H9 (cell line): ENCODE data around the gene ITM2C. TPM values are rescaled to one million over a fixed set of nuclear protein-coding genes. Genes with fewer than 3 reads are reported as not detected.
A peak's percentile ranks its signal among the peaks of the same experiment; 100 is the strongest.

Experiments used
- DNase-seq: peaks from one replicate; pipeline ENCODE4 v3.0.0-alpha.2; 2017
- H2AFZ ChIP-seq: one replicate; pipeline ENCODE4 v1.6.1; 2013; ENCODE audit warnings: mild to moderate bottlenecking, low read length, control low read depth, moderate library complexity
- H2AK5ac ChIP-seq: 2 replicates; pipeline ENCODE4 v1.6.1; 2013; ENCODE audit warnings: low read length, control low read depth, mixed read lengths; ENCODE audit not compliant: insufficient read length
- H2BK120ac ChIP-seq: one replicate; pipeline ENCODE4 v1.6.1; 2013; ENCODE audit warnings: low read depth, mild to moderate bottlenecking, low read length, control low read depth, inconsistent platforms; ENCODE audit not compliant: poor library complexity, severe bottlenecking
- H2BK12ac ChIP-seq: 2 replicates; pipeline ENCODE4 v1.6.1; 2013; ENCODE audit warnings: low read length, control low read depth, mixed read lengths, low read depth; ENCODE audit not compliant: insufficient read length
- H2BK15ac ChIP-seq: 2 replicates; pipeline ENCODE4 v1.6.1; 2013; ENCODE audit warnings: low read depth, low read length, control low read depth
- H2BK20ac ChIP-seq: one replicate; pipeline ENCODE4 v1.6.1; 2013; ENCODE audit warnings: low read depth, mild to moderate bottlenecking, low read length, control low read depth, inconsistent platforms; ENCODE audit not compliant: poor library complexity, severe bottlenecking
- H2BK5ac ChIP-seq: 2 replicates; pipeline ENCODE4 v1.6.1; 2013; ENCODE audit warnings: low read length, control low read depth, mixed read lengths; ENCODE audit not compliant: insufficient read length
- H3K14ac ChIP-seq: 2 replicates; pipeline ENCODE4 v1.6.1; 2013; ENCODE audit warnings: low read length, control low read depth; ENCODE audit not compliant: insufficient read depth
- H3K18ac ChIP-seq: 2 replicates; pipeline ENCODE4 v1.6.1; 2013; ENCODE audit warnings: low read depth, mild to moderate bottlenecking, mixed read lengths, low read length, control low read depth; ENCODE audit not compliant: insufficient read length
- H3K23ac ChIP-seq: 2 replicates; pipeline ENCODE4 v1.6.1; 2013; ENCODE audit warnings: low read length, control low read depth, mixed read lengths, low read depth; ENCODE audit not compliant: insufficient read length
- H3K23me2 ChIP-seq: 2 replicates; pipeline ENCODE4 v1.6.1; 2013; ENCODE audit warnings: low read depth, mild to moderate bottlenecking, mixed read lengths, low read length, control low read depth; ENCODE audit not compliant: insufficient read length, poor library complexity, severe bottlenecking
- H3K27ac ChIP-seq: 2 replicates; pipeline ENCODE4 v1.5.1; 2013; ENCODE audit warnings: low read length, control low read depth, mixed read lengths, low read depth; ENCODE audit not compliant: insufficient read length
- H3K27me3 ChIP-seq: 2 replicates; pipeline ENCODE4 v1.6.1; 2013; ENCODE audit warnings: low read length, control low read depth, inconsistent platforms; ENCODE audit not compliant: insufficient read depth
- H3K4ac ChIP-seq: 2 replicates; pipeline ENCODE4 v1.6.1; 2013; ENCODE audit warnings: low read depth, mild to moderate bottlenecking, control low read depth, inconsistent platforms, low read length, moderate library complexity
- H3K4me1 ChIP-seq: 2 replicates; pipeline ENCODE4 v1.6.1; 2013; ENCODE audit warnings: low read length, control low read depth, inconsistent platforms; ENCODE audit not compliant: insufficient read depth
- H3K4me2 ChIP-seq: 2 replicates; pipeline ENCODE4 v1.6.1; 2013; ENCODE audit warnings: low read length, control low read depth, mixed read lengths; ENCODE audit not compliant: insufficient read length, insufficient read depth
- H3K56ac ChIP-seq: 2 replicates; pipeline ENCODE4 v1.6.1; 2013; ENCODE audit warnings: low read depth, mild to moderate bottlenecking, mixed read lengths, low read length, control low read depth; ENCODE audit not compliant: insufficient read length
- H3K79me1 ChIP-seq: 2 replicates; pipeline ENCODE4 v1.6.1; 2013; ENCODE audit warnings: low read depth, mild to moderate bottlenecking, moderate library complexity, low read length, control low read depth, inconsistent platforms; ENCODE audit not compliant: insufficient read depth, poor library complexity, severe bottlenecking
- H3K79me2 ChIP-seq: 2 replicates; pipeline ENCODE4 v1.6.1; 2013; ENCODE audit warnings: low read length, control low read depth, inconsistent platforms; ENCODE audit not compliant: insufficient read depth
- H3K9ac ChIP-seq: 2 replicates; pipeline ENCODE4 v1.6.1; 2013; ENCODE audit warnings: low read length, control low read depth, mixed read lengths; ENCODE audit not compliant: insufficient read length; ENCODE audit errors: extremely low read depth
- H3K9me3 ChIP-seq: one replicate; pipeline ENCODE4 v1.6.1; 2013; ENCODE audit warnings: low read depth, low read length, inconsistent platforms; ENCODE audit not compliant: control insufficient read depth
- H3T11ph ChIP-seq: one replicate; pipeline ENCODE4 v1.6.1; 2013; ENCODE audit warnings: mild to moderate bottlenecking, low read length, control low read depth, inconsistent platforms
- H4K20me1 ChIP-seq: one replicate; pipeline ENCODE4 v1.6.1; 2013; ENCODE audit not compliant: control insufficient read depth, insufficient read length, insufficient read depth
- H4K5ac ChIP-seq: 2 replicates; pipeline ENCODE4 v1.6.1; 2013; ENCODE audit warnings: low read depth, mild to moderate bottlenecking, mixed read lengths, low read length, control low read depth; ENCODE audit not compliant: insufficient read length
- H4K8ac ChIP-seq: replicated peaks from 2 replicates; pipeline ENCODE4 v1.6.1; 2013; ENCODE audit warnings: low read length, control low read depth, mixed read lengths, low read depth; ENCODE audit not compliant: insufficient read length
- H4K91ac ChIP-seq: 2 replicates; pipeline ENCODE4 v1.6.1; 2013; ENCODE audit warnings: low read depth, mild to moderate bottlenecking, moderate library complexity, mixed read lengths, low read length, control low read depth; ENCODE audit not compliant: insufficient read length
- H3K27ac Mint-ChIP-seq, 3 experiments: 2 replicates in 2 of 3; 3 replicates in 1 of 3; pipeline ENCODE4 v1.8.0; 2020 to 2021; ENCODE audit warnings: mixed read lengths in 3 of 3, mild to moderate bottlenecking in 1 of 3, moderate library complexity in 1 of 3
- H3K27me3 Mint-ChIP-seq: 2 replicates; pipeline ENCODE4 v1.8.0; 2021; ENCODE audit warnings: low read depth, mild to moderate bottlenecking, moderate library complexity, mixed read lengths
- H3K36me3 Mint-ChIP-seq, 3 experiments: 2 replicates in 2 of 3; 3 replicates in 1 of 3; pipeline ENCODE4 v1.8.0; 2020 to 2021; ENCODE audit warnings: low read depth in 3 of 3, mixed read lengths in 3 of 3; ENCODE audit not compliant: insufficient read depth in 1 of 3
- H3K4me1 Mint-ChIP-seq, 2 experiments: 2 replicates each; pipeline ENCODE4 v1.8.0; 2020; ENCODE audit warnings: mixed read lengths in 2 of 2
- H3K4me3 Mint-ChIP-seq, 2 experiments: 2 replicates in 1 of 2; 3 replicates in 1 of 2; pipeline ENCODE4 v1.8.0; 2020 to 2021; ENCODE audit warnings: mild to moderate bottlenecking in 2 of 2, mixed read lengths in 2 of 2, moderate library complexity in 1 of 2
- H3K9me3 Mint-ChIP-seq, 2 experiments: 2 replicates in 1 of 2; 3 replicates in 1 of 2; pipeline ENCODE4 v1.8.0; 2020; ENCODE audit warnings: mild to moderate bottlenecking in 2 of 2, mixed read lengths in 2 of 2, moderate library complexity in 1 of 2
- CTCF ChIP-seq: fragments of 200-600 bp; sonication (generic); conservative IDR thresholded peaks from 3 replicates; pipeline ENCODE4 v1.8.0; 2021; ENCODE audit warnings: antibody characterized with exemption, mild to moderate bottlenecking
- WGBS: extraction: QIAGEN DNeasy Blood & Tissue Kit; methylation state at CpG from one replicate; pipeline ENCODE4 v1.1.7; 2013; ENCODE audit warnings: missing lambda C conversion rate, low lambda C conversion rate, mixed read lengths; ENCODE audit not compliant: insufficient read length; ENCODE audit errors: extremely low coverage; 5-methylcytosine and 5-hydroxymethylcytosine counted together
- total RNA-seq: library from RNA; stranded (reverse); gene quantifications from 2 replicates; pipeline ENCODE4 v1.2.1, GENCODE V29; 2021

Gene ITM2C
- total RNA-seq, 1 experiment from 2014 or later, result 297 TPM

DNA sequence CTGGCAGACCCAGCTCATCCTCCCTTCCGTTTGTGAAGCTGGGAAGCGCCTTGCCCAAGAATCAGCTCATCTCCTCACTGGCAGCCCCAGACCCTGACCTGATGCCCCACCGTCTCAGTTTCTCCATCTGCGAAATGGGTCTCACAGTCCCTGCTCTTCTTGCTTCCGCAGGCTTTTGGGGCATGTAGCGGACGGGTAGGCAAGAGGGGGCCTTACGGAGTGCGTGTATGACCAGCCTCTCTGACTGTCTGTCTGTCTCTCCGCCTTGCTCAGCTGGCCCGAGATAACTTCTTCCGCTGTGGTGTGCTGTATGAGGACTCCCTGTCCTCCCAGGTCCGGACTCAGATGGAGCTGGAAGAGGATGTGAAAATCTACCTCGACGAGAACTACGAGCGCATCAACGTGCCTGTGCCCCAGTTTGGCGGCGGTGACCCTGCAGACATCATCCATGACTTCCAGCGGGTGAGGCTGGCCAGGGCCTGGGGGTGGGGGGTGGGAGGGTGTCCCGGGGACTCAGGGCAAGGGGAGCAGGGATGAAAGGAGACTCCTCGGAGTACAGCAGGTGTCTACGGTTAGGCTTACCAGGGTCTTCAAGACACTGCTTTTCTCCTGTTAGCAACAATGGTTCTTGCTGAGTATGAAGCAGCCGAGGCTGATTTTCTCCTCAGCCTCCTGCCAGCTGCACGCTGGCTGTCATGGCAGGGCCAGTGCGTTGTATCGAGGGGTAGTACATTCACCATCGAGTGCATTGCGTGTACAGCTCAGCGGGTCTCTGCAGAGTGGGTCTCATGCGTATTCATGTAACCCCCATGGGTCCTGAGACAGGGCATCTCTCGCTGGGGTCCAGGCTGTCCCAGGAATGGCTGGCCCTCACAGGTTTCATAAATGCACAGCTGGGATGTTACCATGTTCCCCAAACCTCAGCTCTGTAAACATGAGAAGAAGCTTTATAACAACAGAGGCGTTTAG is 10.9 kb downstream of the ITM2C start:
- no peak overlapping the region for H2BK15ac ChIP-seq
- H3K27ac ChIP-seq, result no peak overlapping the region
- no peak overlapping the region for H2BK120ac ChIP-seq
- H3K18ac ChIP-seq, result no peak overlapping the region
- DNase-seq, result no peak
- H3K9me3 ChIP-seq, result no peaks in the 10 kb centered on the region
- no peak overlapping the region for H2BK12ac ChIP-seq
- H3K14ac ChIP-seq, result no peak overlapping the region
- no peaks in the 10 kb centered on the region; the same call in 1 of the 2 replicates for H3K4me1 ChIP-seq
- no peak overlapping the region for H3K9ac ChIP-seq
- no peak overlapping the region for H3K4me3 Mint-ChIP-seq
- H3K79me2 ChIP-seq, result peaks cover 14% of the 10 kb centered on the region; the same call in 1 of the 2 replicates
- no peak overlapping the region for H2AK5ac ChIP-seq
- H4K91ac ChIP-seq, result no peak overlapping the region
- no peak overlapping the region for H3K4me2 ChIP-seq
- no peaks in the 10 kb centered on the region for H3K9me3 Mint-ChIP-seq
- H3K27me3 Mint-ChIP-seq, result no peaks in the 10 kb centered on the region
- H4K20me1 ChIP-seq, result no peaks in the 10 kb centered on the region
- no peak for TF ChIP-seq CTCF
- no peak overlapping the region for H2BK5ac ChIP-seq
- no peak overlapping the region for H3K4ac ChIP-seq
- no peak overlapping the region for H2BK20ac ChIP-seq
- no peaks in the 10 kb centered on the region for H3K79me1 ChIP-seq
- peak overlapping the region in 1 of 3 experiments; percentile 34; a peak in 1 of 7 replicates for H3K27ac Mint-ChIP-seq
- no peaks in the 10 kb centered on the region for H3K23me2 ChIP-seq
- H3K4me1 Mint-ChIP-seq, result peaks cover 23 to 29% of the 10 kb centered on the region in 2 experiments
- no peak overlapping the region for H3T11ph ChIP-seq
- no peak overlapping the region for H4K5ac ChIP-seq
- no peak overlapping the region for H3K23ac ChIP-seq
- no peak overlapping the region for H4K8ac ChIP-seq
- H2AFZ ChIP-seq, result no peak overlapping the region
- peaks cover 51 to 80% (median 69%) of the 10 kb centered on the region in 3 experiments for H3K36me3 Mint-ChIP-seq
- H3K56ac ChIP-seq, result no peak overlapping the region
- no peaks in the 10 kb centered on the region for H3K27me3 ChIP-seq
- WGBS, result no CpG with 5 or more reads among the region's 34 CpGs
